ENCODE data around the gene SERPINB8.
A peak's percentile ranks its signal among the peaks of the same experiment; 100 is the strongest.

SERPINB8 gene

DNA sequence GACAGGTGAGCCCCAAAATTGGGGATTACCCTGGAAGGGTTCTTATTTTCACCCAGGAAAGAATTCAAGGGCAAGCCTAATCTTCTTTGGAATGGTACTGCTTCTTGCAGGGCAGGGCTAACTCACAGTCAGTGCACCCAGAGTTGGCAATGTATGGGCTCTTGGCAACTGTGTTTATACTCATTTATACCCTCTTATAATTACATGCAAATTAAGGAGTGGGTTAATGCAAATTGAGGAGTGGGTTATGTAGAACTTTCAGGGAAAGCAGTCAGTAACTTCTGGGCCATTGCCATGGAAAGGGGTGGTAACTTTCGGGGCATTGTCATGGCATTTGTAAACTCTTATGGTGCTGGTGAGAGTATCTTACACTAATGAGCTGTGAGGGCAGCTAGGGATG lies 59.2 kb downstream of the SERPINB8 start:
- TF ChIP-seq, protein P1, sequence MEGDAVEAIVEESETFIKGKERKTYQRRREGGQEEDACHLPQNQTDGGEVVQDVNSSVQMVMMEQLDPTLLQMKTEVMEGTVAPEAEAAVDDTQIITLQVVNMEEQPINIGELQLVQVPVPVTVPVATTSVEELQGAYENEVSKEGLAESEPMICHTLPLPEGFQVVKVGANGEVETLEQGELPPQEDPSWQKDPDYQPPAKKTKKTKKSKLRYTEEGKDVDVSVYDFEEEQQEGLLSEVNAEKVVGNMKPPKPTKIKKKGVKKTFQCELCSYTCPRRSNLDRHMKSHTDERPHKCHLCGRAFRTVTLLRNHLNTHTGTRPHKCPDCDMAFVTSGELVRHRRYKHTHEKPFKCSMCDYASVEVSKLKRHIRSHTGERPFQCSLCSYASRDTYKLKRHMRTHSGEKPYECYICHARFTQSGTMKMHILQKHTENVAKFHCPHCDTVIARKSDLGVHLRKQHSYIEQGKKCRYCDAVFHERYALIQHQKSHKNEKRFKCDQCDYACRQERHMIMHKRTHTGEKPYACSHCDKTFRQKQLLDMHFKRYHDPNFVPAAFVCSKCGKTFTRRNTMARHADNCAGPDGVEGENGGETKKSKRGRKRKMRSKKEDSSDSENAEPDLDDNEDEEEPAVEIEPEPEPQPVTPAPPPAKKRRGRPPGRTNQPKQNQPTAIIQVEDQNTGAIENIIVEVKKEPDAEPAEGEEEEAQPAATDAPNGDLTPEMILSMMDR (IDR thresholded peaks at IDR 0.05): no peak

DNA sequence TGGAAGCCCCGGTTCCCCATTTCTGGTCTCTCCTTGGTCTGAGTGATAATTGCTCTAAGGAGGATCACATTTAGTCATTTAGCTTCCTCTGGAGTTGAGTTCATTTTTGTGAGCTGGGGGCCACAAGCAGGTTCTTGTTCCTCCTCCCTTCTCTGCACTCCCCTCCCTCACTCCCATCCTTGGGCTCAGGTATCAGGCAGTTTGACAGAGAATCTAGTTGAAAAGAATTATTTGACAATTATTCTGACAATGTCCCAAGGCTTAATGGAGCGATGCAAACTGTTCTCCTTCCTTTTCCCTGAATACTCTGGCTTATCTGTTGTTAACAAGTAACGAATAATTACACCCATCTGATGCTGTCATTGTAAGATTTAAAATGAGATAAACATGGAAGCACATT lies 61.5 kb downstream of the SERPINB8 start:
- TF ChIP-seq, protein P1 (IDR thresholded peaks at IDR 0.05): no peak

DNA sequence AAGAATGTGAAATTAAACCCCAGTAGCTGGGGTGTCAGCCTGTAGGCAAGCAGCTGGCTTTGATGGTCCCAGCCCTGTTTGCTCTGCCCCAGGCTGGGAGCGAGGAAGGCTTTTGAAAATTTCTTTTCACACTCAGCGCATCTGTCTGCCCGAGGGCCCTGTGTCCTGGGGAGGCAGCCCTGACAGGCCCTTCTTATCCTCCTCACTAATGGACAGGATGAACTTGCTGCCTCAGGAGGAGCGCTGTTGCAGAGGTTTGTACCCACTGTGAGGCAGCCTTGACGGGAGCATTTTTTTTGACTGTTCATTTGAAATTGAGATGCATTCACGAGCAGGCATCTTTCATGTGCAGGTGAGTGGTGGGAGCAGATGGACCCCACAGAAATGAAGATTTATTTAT lies 62.4 kb downstream of the SERPINB8 start:
- TF ChIP-seq, protein P1 (IDR thresholded peaks at IDR 0.05): no peak

DNA sequence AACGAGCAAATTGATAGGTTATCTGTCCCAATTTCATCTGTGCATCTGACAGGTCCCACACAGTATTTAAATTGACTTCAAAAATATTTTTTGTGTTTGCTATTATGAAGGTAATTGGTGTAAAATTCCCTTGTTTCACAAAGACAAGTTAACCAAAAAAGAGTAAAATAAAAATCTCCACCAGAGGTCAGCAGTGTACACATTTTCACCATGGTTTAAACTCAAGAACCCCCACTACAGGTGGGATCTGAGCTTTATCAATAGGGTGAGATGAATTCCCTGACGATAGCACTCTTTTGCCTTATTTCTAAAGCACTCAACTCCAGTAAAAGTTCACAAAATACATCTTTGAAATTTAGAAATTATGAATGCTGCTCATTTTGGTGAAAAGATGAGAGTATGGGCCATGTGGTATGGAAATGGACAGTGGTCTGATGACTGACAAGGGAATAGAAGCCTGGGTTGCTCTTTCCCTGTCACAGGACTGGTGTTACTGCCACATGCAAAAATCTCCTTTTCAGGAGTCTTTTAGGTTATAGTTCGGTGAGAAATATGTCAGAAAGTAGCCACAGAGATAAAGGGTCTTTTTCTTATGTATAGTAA lies 68.0 kb downstream of the SERPINB8 start:
- TF ChIP-seq, protein P1 (IDR thresholded peaks at IDR 0.05): peak; percentile 70

Measured in LNCAP (cell line).